ENCODE data around the gene TMEM209. TPM values are rescaled to one million over a fixed set of nuclear protein-coding genes. Genes with fewer than 3 reads are reported as not detected.

TMEM209 gene
- total RNA-seq, 1 experiment from 2014 or later = 21.0 TPM

GRCh38 chr7:130149281-130150139 lies 55.7 kb downstream of the TMEM209 start:
- H3K9me3 Mint-ChIP-seq = no peaks in the 10 kb centered on the region
- DNase-seq (ENCODE audit: low spot score) = no peak
- H3K4me1 Mint-ChIP-seq = peaks cover 11% of the 10 kb centered on the region
- ChIA-PET CTCF (interaction anchor here (1.3 kb wide), 1 partner anchor 609 kb away, joined by 4 read pairs; no protein-coding TSS in a partner anchor), POLR2A (interaction anchor here (0.6 kb wide), 2 partner anchors 64 to 273 kb away, joined by 3 to 7 read pairs; no protein-coding TSS in a partner anchor)
- no peak for TF ChIP-seq ATF1 (CRISPR knock-in tag; IDR thresholded peaks at IDR 0.05)
- TF ChIP-seq RORB (CRISPR knock-in tag; IDR thresholded peaks at IDR 0.05) = no peak
- no peak for TF ChIP-seq ETV6 (CRISPR knock-in tag; IDR thresholded peaks at IDR 0.05)
- TF ChIP-seq CREM (CRISPR knock-in tag; IDR thresholded peaks at IDR 0.05) = no peak
- TF ChIP-seq HMGA2 (CRISPR knock-in tag; IDR thresholded peaks at IDR 0.05) = no peak
- TF ChIP-seq FOXP4 (CRISPR knock-in tag; IDR thresholded peaks at IDR 0.05) = no peak
- TF ChIP-seq HMGXB4 (CRISPR knock-in tag; IDR thresholded peaks at IDR 0.05) = no peak
- TF ChIP-seq STAT6 (CRISPR knock-in tag; conservative IDR thresholded peaks at IDR 0.05; ENCODE audit: low read depth) = no peak
- no peak for TF ChIP-seq FOXJ3 (CRISPR knock-in tag; IDR thresholded peaks at IDR 0.05; ENCODE audit: borderline replicate concordance)
- no peak for TF ChIP-seq CTCF (IDR thresholded peaks at IDR 0.05)
- TF ChIP-seq ERG (CRISPR knock-in tag; IDR thresholded peaks at IDR 0.05) = no peak
- TF ChIP-seq JUN (CRISPR knock-in tag; IDR thresholded peaks at IDR 0.05) = no peak
- no peaks in the 10 kb centered on the region for H3K27me3 Mint-ChIP-seq (ENCODE audit: low read depth)
- no peaks in the 10 kb centered on the region for H3K36me3 Mint-ChIP-seq
- H3K27ac Mint-ChIP-seq = no peak overlapping the region; the same call in 1 of the 2 replicates
- no peak for ATAC-seq
- H3K4me3 Mint-ChIP-seq = no peak overlapping the region

GRCh38 chr7:130148561-130148960 lies 56.6 kb downstream of the TMEM209 start:
- CTCF ChIA-PET = interaction anchor here (1.3 kb wide), 1 partner anchor 610 kb away, joined by 4 read pairs; no protein-coding TSS in a partner anchor
- Mint-ChIP-seq H3K27me3 (ENCODE audit: low read depth) (no peaks in the 10 kb centered on the region), H3K9me3 (no peaks in the 10 kb centered on the region), H3K4me3 (no peak overlapping the region), H3K36me3 (no peaks in the 10 kb centered on the region), H3K4me1 (peaks cover 14% of the 10 kb centered on the region), H3K27ac (no peak overlapping the region)
- ATAC-seq (no peak), DNase-seq (ENCODE audit: low spot score) (no peak)
- POLR2A ChIA-PET = interaction anchor here (0.5 to 0.6 kb wide), 2 partner anchors 230 to 274 kb away, joined by 3 to 5 read pairs; no protein-coding TSS in a partner anchor
- TF ChIP-seq ELF4 (CRISPR knock-in tag; IDR thresholded peaks at IDR 0.05; ENCODE audit: low read depth) = no peak
- no peak for TF ChIP-seq PREB (CRISPR knock-in tag; IDR thresholded peaks at IDR 0.05; ENCODE audit: borderline replicate concordance)
- TF ChIP-seq AFF4 (CRISPR knock-in tag; IDR thresholded peaks at IDR 0.05; ENCODE audit: borderline replicate concordance) = no peak
- TF ChIP-seq OVOL2 (CRISPR knock-in tag; IDR thresholded peaks at IDR 0.05; ENCODE audit: borderline replicate concordance) = no peak
- no peak for TF ChIP-seq EMX1 (CRISPR knock-in tag; IDR thresholded peaks at IDR 0.05)
- TF ChIP-seq SOX15 (CRISPR knock-in tag; IDR thresholded peaks at IDR 0.05) = no peak
- TF ChIP-seq SMAD4 (CRISPR knock-in tag; IDR thresholded peaks at IDR 0.05) = no peak
